Activated T-helper 1 cell treated with anti-CD3 and anti-CD28 coated beads, Interleukin-2, amount 50 U/mL, for 16 hours (primary cell): Measurements from ENCODE around the gene CD300LG.
"Not testable (repeated sequence)": the region's sequence is repeated elsewhere in the genome, so short reads cannot be mapped to it uniquely, and the experiment has no call there.

Source experiments
- DNase-seq, 2 donors: peaks; one replicate each; pipeline ENCODE4 v3.0.0-alpha.2; 2020; ENCODE audit warnings: low read depth in 1 of 2, low spot score in 1 of 2

The CD300LG gene

GRCh38 chr17:43823350-43824084 is 23.5 kb upstream of the CD300LG start:
- DNase-seq, result no peak

- DNase-seq, result no peak
These were observed 21.4 kb upstream of the CD300LG start for GRCh38 chr17:43825567-43825966.

- no peak for DNase-seq
These were observed 20.8 kb upstream of the CD300LG start for GRCh38 chr17:43826206-43826605.

- DNase-seq, result no peak
These were observed 19.4 kb upstream of the CD300LG start for GRCh38 chr17:43827596-43827995.

GRCh38 chr17:43829738-43830137 is 17.2 kb upstream of the CD300LG start:
- no peak for DNase-seq

GRCh38 chr17:43830510-43831140 is 16.4 kb upstream of the CD300LG start:
- no peak for DNase-seq

- DNase-seq, result no peak
These were observed 15.3 kb upstream of the CD300LG start for GRCh38 chr17:43831633-43832032.

- DNase-seq, result no peak
These were observed 14.6 kb upstream of the CD300LG start for GRCh38 chr17:43832168-43832975.

- DNase-seq, result peak in 1 of 2 donors; percentile 27
These were observed 13.8 kb upstream of the CD300LG start, which contains the start of gene MPP3 for GRCh38 chr17:43832976-43833829. TSS of gene MPP3 (minus strand) at chr17:43833146. CDS start at chr17:43831906, 1,240 bp downstream.

GRCh38 chr17:43834106-43834505 is 12.9 kb upstream of the CD300LG start:
- DNase-seq, result no peak

- no peak for DNase-seq
These were observed 7.3 kb upstream of the CD300LG start for GRCh38 chr17:43839670-43840108.

GRCh38 chr17:43840814-43841213 is 6.2 kb upstream of the CD300LG start:
- no peak for DNase-seq

- DNase-seq, result no peak
These were observed 5.7 kb upstream of the CD300LG start for GRCh38 chr17:43841282-43841681.

GRCh38 chr17:43842091-43842974 is 4.6 kb upstream of the CD300LG start:
- DNase-seq, result not testable (repeated sequence)

GRCh38 chr17:43842975-43843325 is 4.0 kb upstream of the CD300LG start:
- no peak for DNase-seq

- no peak for DNase-seq
These were observed 2.7 kb upstream of the CD300LG start for GRCh38 chr17:43844241-43844640.

GRCh38 chr17:43845766-43846165 is 1.2 kb upstream of the CD300LG start:
- no peak for DNase-seq

GRCh38 chr17:43846221-43846712 is 709 bp upstream of the CD300LG start:
- DNase-seq, result peak; percentile 51 to 72

- DNase-seq, result no peak
These were observed 1.6 kb downstream of the CD300LG start for GRCh38 chr17:43848601-43849000.

GRCh38 chr17:43849116-43849515 is 2.1 kb downstream of the CD300LG start:
- no peak for DNase-seq
